HG02759 (cell line): ENCODE measurements around the gene CNIH1.

Experiments used
- ATAC-seq: cut with Tn5 transposase; IDR thresholded peaks from one replicate; pipeline ENCODE4 v1.9.1; 2021; ENCODE audit warnings: mild to moderate bottlenecking, moderate library complexity; ENCODE audit not compliant: unreplicated experiment

CNIH1 gene

DNA sequence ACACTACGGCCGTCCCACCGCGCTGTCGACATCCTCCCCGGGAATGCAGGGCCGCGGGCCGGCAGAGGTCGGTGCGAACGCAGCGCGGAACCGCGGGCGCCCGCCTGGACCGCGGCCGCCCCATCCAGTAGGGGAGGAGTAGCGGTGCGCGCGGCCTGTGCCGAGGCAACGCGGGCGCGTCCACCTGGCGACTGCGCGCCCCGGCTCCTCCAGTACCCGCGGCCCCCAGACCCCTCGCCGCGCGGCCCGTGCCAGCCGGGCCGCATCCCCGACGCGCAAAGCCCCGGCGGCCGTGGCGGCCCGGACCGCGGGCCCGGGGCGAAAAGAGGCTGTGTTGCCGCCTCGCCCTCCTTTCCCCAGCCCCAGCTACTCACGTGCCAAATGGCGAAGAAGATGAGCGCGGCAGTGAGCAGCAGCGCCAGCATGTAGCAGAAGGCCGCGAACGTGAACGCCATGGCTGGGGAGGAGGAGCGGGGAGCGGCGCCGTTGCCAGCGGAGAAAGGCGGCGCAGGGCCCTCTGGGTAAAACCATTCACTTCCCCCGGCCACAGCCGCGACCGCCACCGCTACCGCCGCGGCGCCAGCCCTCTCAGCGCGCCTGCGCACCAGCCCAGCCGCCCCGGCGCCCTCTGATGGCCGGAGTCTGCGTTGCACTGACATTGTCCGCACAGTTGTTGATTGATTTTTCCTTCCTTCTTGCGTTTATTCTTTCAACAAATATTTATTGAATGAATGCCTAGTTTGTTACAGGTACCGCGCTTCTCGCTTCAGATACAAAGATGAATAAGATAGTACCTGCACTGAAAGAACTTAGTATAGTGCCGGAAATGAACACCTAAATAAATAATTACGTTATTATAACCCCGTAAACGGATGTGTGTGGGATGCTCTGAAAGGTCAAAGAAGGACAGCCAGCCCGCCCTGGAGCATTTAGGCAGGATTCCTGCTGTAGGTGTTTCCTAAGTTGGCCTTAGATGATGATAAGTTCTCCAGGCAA is at the start of gene CNIH1:
TSS of gene CNIH1 (minus strand) at position 502 of the 996 bp plus-strand sequence. CDS start at position 455, 47 bp downstream.
- ATAC-seq, result peak; percentile 96

DNA sequence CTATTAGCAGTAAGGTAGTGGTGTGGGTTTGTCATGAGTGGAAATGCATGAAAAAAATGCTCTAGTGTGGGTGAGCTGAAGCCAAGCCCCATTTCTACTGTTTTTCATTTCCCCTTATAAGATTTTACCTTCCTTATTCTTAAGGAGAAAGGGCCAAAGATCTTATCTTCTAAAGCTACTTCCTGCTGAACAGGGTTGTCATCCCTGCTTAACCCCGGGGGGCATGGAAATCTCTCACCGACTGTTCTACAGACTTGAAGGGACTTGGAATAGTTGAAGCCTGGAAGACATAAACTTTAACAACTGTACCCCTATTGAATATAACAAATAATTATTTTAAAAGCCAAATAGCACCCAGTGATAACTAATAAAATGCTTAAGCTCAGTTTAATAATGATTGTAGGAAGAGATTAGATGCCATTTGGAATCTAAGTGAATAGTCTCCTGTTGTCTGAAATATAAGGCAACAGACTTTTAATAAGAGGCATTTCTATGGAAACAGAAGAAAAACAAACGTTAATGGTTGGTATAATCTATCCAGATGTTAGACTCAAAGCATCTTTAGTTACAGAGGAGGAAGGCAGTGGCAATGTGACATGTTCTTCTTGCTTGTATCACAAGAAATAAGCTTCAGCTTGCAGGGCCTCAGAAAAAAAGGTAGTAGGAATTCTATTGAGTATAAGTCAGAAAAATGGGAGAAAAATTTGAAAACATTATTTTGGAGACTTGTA is 49.4 kb upstream of the CNIH1 start:
- ATAC-seq, result no peak

DNA sequence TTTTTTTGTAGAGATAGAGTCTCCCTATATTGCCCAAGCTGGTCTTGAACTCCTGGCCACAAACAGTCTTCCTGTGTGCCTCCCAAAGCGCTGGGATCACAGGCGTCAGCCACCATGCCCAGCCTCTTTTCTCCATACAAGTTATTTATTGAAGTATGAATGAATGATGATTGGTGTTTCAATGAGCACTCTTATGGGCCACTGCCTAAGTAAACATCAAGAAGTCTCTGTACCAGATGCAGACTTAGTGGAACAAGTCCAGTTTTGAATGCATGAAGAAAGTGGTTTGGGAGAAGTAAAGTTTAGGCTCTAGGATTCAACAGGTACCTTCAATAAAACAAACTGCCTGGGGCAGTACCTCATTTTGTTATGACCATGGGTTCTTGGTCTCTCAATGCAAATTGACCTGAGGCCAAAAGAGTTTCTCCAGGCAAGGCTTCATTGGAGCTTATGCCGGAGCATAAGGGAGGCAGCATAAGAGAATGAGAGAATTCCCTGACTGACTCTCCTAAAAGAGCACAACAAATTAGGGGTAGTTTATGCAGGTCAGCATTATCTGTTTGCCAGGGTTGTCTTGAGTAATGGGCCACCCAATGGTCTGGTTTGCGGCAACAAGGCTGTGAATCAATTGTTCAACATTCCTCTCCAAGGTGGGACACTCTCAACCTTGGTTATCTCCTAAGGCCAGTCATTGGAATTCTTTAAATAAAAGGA is 48.7 kb upstream of the CNIH1 start:
- no peak for ATAC-seq

DNA sequence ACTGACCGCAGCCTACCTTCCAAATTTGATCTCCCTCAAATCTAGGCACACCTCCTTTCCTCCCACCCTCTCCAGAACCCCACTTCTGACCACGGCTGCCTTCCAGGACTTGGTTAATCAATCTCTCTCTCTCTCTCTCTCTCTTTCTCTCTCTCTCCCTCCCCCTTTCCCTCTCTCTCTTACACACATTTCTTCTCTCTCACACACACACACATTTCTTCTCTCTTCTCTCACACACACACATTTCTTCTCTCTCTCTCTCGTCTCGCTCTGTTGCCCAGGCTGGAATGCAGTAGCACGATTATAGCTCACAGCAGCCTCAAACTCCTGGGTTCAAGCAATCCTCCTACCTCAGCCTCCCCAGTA is 48.1 kb upstream of the CNIH1 start:
- ATAC-seq, result peak; percentile 10

DNA sequence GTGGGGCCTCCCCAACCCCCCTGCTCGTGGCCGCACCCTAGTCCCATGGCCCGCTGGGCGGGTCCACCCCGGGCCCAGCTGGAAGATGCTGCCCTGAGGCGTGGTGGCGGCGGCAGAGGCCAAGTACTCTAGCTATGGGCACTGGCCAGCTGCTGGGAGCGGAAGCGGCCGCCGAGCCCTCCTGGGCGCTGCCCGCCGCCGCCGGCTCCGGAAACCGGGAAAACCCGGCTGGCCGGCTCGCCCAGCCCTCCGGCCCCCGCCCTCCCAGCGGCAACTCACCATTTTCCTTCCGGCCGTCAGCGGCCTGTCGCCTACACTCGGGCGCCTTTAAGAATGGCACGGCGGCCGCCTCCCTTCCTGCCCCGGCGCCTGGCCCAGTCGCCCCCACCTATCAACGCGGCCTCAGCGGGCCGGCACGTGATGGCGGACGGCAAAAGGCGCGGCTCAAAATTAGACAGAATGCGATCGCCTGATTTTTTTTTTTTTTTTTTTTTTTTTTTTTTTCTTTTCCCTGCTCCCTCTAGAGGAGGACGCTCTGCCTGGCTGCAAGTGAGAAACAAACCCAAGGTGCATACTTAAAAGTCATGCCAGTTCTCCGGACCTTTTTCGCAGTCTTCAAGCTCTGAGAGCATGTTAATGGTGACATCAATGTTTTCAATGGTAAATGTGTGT is 47.6 kb upstream of the CNIH1 start, which contains the start of gene GMFB:
TSS of gene GMFB (minus strand) at position 335 of the 672 bp plus-strand sequence. CDS start at position 282, 53 bp downstream.
- peak; percentile 96 for ATAC-seq

- ATAC-seq, result no peak
Measured at GRCh38 chr14:54488318-54488645, 47.1 kb upstream of the CNIH1 start.

- ATAC-seq, result no peak
Measured at GRCh38 chr14:54487771-54488170, 46.6 kb upstream of the CNIH1 start.

DNA sequence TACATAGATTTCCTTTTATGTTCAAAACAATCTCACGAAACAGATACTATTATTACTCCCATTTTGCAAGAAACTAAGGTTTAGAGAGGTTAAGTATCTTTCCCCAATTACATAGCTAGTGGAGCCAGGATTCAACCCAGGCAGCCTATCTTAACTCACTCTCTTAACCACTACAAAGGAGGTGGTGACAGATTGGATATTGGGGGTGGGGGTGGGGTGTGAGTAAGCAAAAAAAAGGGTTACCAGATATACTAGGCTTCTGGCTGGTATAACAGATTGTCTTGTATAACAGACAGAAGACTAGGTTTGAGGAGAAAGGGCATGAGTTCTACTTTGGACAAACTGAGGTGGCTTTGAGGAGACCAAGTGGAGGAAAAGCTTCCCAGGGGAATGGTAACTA is 45.5 kb upstream of the CNIH1 start:
- no peak for ATAC-seq

GRCh38 chr14:54483846-54484245 is 42.7 kb upstream of the CNIH1 start:
- no peak for ATAC-seq

- peak; percentile 43 for ATAC-seq
Measured at GRCh38 chr14:54483073-54483745, 42.0 kb upstream of the CNIH1 start.

DNA sequence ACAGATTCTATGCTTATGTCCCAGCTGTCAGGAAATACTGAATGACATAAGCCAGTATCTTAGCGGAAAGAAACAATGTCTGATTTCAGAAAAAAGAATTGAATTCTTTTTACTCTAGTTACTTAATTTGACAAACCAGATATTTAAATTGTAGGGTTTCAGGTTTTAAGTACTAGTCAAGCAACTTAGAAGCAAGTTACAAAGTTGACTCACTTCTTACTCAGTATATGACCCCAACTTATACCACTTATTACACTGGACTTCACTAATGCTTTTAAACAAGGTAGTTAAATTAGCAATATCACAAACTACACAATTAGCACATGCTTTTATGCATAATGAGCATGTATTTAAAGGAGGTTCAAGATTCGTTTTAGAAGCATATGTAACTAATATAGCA is 40.5 kb upstream of the CNIH1 start:
- ATAC-seq, result no peak

- ATAC-seq, result no peak
Measured at GRCh38 chr14:54480830-54481562, 39.8 kb upstream of the CNIH1 start.

- no peak for ATAC-seq
Measured at GRCh38 chr14:54478636-54479215, 37.6 kb upstream of the CNIH1 start.

DNA sequence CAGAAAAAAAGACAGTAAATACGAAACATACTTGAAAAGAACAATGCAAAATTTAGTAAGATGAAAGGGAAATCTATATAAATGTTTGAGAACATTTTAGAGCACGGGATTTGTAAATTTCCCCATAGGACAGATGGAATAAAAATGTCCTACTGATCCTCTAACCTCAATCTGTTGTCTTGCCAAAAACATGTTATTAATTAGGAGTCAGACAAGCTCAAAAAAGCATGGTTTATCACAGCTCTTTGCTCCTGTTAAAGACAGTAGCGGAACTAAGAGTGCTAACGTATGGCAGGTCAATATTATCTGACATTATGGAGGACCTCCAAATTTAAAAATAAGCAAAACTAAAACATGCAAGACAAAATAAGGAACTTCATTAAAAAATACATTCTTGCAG is 34.7 kb upstream of the CNIH1 start:
- ATAC-seq, result no peak

DNA sequence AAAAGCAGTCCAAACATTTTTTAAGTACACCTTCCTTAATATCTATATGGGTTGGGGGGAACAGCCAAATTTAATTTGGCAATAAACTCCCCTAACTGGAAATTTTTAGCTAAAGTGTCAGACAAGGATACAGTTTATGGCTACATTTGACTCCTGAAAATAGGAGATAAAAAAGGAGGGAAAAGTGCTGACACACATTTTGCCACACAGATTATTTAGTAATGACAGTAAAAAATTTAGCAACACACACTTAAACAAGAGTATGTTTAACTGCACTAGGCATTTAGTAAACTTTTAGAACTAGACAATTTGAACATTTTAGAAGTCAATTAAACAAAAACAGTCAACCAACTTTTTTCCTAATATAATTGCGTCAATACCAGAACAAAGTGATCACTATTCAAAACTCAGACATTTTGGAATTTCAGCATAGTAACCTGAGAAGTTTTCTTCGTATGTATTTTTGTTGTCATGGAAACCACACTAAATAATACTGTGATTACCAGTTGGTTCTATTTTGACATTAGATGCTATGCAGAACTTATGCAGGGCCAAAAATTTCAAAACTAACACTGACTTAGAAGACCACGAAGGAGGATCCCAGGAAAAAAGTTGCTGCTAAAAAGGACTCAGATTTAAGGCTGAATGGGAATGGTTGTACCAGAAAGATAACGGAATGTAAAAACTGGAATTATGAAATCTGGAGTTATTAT is 34.2 kb upstream of the CNIH1 start:
- ATAC-seq, result no peak

- ATAC-seq, result no peak
Measured at GRCh38 chr14:54474232-54474793, 33.1 kb upstream of the CNIH1 start.

- no peak for ATAC-seq
Measured at GRCh38 chr14:54472315-54472714, 31.1 kb upstream of the CNIH1 start.

DNA sequence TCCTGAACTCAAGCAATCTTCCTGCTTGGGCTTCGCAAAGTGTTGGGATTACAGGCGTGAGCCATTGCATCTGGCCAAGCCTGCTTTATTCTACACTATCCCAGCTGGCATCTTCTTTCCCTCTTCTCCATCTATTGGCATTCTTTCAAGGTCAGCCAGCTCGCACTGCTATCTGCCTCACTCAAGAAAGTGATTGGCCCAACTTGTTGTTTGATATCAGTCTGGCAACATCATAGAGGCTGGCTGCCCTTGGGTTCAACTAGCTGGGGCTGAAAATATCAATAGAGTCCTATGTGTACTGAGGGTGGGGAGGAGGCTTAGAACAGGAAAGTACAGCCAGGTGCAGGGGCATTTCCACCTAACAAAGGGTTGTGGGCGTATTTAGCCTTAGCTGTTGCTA is 30.5 kb upstream of the CNIH1 start:
- ATAC-seq, result no peak
